IMR-90 (cell line): ENCODE data around the gene TNFSF9.

Experiments
- BHLHE40 ChIP-seq: fragments of 150-350 bp; IDR thresholded peaks from 2 replicates; pipeline ENCODE4 v1.6.1; 2016; ENCODE audit warnings: mild to moderate bottlenecking, low read depth, low read length
- CEBPB ChIP-seq: IDR thresholded peaks from 2 replicates; pipeline ENCODE4 v1.6.1; 2012; ENCODE audit warnings: low read depth, low read length, improper control_type of control experiment
- CHD1 ChIP-seq: IDR thresholded peaks from 2 replicates; pipeline ENCODE4 v1.6.1; 2012; ENCODE audit warnings: low read depth, low read length, improper control_type of control experiment
- FOS ChIP-seq: fragments of 150-350 bp; IDR thresholded peaks from 2 replicates; pipeline ENCODE4 v1.6.1; 2016; ENCODE audit warnings: low read depth, low read length
- MAZ ChIP-seq: IDR thresholded peaks from 2 replicates; pipeline ENCODE4 v1.6.1; 2012; ENCODE audit warnings: low read depth, mild to moderate bottlenecking, low read length, improper control_type of control experiment, moderate library complexity, borderline replicate concordance
- NFE2L2 ChIP-seq: fragments of 150-350 bp; IDR thresholded peaks from 2 replicates; pipeline ENCODE4 v1.6.1; 2016; ENCODE audit warnings: low read depth, mild to moderate bottlenecking, low read length
- POLR2A ChIP-seq: IDR thresholded peaks from 2 replicates; pipeline ENCODE4 v1.6.1; 2012; ENCODE audit warnings: mild to moderate bottlenecking, low read depth, low read length
- RAD21 ChIP-seq: IDR thresholded peaks from 2 replicates; pipeline ENCODE4 v1.6.1; 2012; ENCODE audit warnings: low read length, improper control_type of control experiment
- RFX5 ChIP-seq: IDR thresholded peaks from 2 replicates; pipeline ENCODE4 v1.8.0; 2012; ENCODE audit warnings: low read depth, mild to moderate bottlenecking, low read length, moderate library complexity
- SMC3 ChIP-seq: fragments of 150-350 bp; IDR thresholded peaks from 2 replicates; pipeline ENCODE4 v1.6.1; 2016; ENCODE audit warnings: low read depth, mild to moderate bottlenecking, antibody characterized with exemption, low read length, moderate library complexity
- TF ChIP-seq, protein P1 (sequence below): conservative IDR thresholded peaks from 2 replicates; pipeline ENCODE4 v1.5.1; 2012; ENCODE audit warnings: mild to moderate bottlenecking, low read depth, low read length, improper control_type of control experiment
- TF ChIP-seq, protein P2 (sequence below): fragments of 150-350 bp; IDR thresholded peaks from 2 replicates; pipeline ENCODE4 v1.6.1; 2016; ENCODE audit warnings: low read depth, mild to moderate bottlenecking, low read length, moderate library complexity, borderline replicate concordance
- TF ChIP-seq, protein P3 (sequence below): fragments of 150-350 bp; IDR thresholded peaks from 2 replicates; pipeline ENCODE4 v1.6.1; 2017; ENCODE audit warnings: mild to moderate bottlenecking, antibody characterized with exemption, low read length, low read depth

DNA sequence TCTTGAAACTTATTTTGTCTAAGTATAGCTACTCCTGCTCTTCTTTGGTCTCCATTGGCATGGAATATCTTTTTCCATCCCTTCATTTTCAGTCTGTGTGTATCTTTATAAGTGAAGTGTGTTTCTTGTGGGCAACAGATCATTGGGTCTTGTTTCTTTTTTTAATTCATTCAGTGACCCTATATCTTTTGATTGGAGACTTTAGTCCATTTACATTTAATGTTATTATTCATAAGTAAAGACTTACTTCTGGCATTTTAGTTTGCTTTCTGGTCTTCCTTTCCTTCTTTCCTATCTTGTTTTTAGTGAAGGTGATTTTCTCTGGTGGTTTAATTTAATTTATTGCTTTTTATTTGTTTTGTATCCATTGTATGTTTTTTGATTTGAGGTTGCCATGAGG, 40.3 kb downstream of the TNFSF9 start:
- TF ChIP-seq, protein P1, sequence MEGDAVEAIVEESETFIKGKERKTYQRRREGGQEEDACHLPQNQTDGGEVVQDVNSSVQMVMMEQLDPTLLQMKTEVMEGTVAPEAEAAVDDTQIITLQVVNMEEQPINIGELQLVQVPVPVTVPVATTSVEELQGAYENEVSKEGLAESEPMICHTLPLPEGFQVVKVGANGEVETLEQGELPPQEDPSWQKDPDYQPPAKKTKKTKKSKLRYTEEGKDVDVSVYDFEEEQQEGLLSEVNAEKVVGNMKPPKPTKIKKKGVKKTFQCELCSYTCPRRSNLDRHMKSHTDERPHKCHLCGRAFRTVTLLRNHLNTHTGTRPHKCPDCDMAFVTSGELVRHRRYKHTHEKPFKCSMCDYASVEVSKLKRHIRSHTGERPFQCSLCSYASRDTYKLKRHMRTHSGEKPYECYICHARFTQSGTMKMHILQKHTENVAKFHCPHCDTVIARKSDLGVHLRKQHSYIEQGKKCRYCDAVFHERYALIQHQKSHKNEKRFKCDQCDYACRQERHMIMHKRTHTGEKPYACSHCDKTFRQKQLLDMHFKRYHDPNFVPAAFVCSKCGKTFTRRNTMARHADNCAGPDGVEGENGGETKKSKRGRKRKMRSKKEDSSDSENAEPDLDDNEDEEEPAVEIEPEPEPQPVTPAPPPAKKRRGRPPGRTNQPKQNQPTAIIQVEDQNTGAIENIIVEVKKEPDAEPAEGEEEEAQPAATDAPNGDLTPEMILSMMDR: no peak
- TF ChIP-seq RFX5 (no peak), MAZ (no peak), POLR2A (no peak), RAD21 (no peak), CHD1 (no peak), SMC3 (no peak), BHLHE40 (no peak), FOS (no peak), NFE2L2 (no peak), CEBPB (no peak)
- TF ChIP-seq, protein P2, sequence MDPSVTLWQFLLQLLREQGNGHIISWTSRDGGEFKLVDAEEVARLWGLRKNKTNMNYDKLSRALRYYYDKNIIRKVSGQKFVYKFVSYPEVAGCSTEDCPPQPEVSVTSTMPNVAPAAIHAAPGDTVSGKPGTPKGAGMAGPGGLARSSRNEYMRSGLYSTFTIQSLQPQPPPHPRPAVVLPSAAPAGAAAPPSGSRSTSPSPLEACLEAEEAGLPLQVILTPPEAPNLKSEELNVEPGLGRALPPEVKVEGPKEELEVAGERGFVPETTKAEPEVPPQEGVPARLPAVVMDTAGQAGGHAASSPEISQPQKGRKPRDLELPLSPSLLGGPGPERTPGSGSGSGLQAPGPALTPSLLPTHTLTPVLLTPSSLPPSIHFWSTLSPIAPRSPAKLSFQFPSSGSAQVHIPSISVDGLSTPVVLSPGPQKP: no peak
- TF ChIP-seq, protein P3, sequence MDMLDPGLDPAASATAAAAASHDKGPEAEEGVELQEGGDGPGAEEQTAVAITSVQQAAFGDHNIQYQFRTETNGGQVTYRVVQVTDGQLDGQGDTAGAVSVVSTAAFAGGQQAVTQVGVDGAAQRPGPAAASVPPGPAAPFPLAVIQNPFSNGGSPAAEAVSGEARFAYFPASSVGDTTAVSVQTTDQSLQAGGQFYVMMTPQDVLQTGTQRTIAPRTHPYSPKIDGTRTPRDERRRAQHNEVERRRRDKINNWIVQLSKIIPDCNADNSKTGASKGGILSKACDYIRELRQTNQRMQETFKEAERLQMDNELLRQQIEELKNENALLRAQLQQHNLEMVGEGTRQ: no peak
